D721Med (cell line): Measurements from ENCODE around the gene HECW1.
"Not testable (repeated sequence)": the region's sequence is repeated elsewhere in the genome, so short reads cannot be mapped to it uniquely, and the experiment has no call there.

Experiments
- DNase-seq: peaks from one replicate; pipeline ENCODE4 v3.0.0; 2011; ENCODE audit warnings: low spot score; ENCODE audit not compliant: insufficient read length
- FAIRE-seq: peaks from 2 replicates; lab custom pipeline; 2011; peaks lifted over from hg19 to GRCh38; lab: Jason Lieb, UNC
- CTCF ChIP-seq: IDR thresholded peaks from 2 replicates; pipeline ENCODE4 v1.5.1; 2012; ENCODE audit warnings: mild to moderate bottlenecking, control low read depth; ENCODE audit not compliant: insufficient read depth; ENCODE audit errors: missing control alignments

The HECW1 gene

GRCh38 chr7:43119371-43120075, 7.1 kb downstream of the HECW1 start:
- TF ChIP-seq CTCF: no peak
- DNase-seq (no peak), FAIRE-seq (no peak)

DNA sequence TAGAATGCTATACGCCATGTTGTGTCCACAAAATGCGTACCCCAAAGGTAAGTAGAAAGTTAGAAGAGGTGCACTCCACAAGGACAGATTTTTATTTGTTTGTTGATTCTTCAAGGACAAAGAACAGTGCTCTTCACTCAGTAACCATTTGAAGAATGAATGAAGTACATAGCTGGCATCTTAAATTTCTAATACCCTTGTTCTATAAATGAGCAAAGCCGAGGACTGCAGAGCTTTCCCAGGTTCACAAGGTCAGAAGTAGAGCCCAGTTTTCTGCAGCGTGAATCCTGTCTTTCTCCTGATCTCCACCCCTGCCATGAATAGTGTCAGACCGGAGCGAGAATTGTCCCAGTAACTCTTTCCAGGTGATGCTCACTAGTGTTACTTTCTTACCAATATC, 9.5 kb downstream of the HECW1 start:
- TF ChIP-seq CTCF: no peak
- FAIRE-seq (no peak), DNase-seq (no peak)

DNA sequence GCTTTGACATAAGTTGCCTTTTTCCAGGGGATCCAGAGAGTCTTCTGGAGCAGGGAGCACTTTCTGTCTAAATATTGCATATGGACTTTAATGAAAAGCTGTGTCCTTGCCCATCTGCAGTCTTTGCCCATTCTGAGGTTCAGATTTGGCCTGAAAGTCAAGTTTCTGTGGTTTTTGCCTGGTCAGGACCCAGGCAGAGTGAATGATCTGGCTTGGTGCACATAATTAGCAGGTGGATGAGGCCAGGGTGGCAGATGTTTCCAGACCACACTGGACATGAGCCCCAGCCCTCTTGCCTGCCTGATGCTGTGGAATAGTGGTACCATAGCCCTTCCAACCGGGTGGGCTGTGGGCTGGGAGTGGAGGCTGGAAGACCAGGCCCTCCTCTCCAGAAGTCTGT, 11.0 kb downstream of the HECW1 start:
- FAIRE-seq (no peak), DNase-seq (no peak)
- no peak for TF ChIP-seq CTCF

DNA sequence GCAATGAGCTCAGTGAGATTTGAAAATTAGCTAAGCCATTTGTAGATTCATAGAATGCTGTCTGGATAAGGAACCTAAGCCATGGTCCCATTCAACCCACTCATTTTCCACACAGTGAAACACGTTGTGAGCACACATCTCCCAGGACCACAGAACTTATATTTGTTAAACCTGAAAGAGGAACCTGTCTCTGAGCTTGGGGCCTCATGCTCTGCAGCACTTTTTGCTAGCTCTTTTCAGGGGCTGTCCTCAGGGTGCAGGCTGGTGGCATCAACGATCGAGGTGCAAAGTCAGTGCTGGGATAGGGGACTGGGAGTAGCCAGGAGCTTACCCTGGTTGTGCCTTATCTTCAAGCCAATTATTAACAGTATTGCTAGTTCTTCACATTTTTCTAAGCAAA, 11.9 kb downstream of the HECW1 start:
- FAIRE-seq (no peak), DNase-seq (no peak)
- TF ChIP-seq CTCF: no peak

GRCh38 chr7:43130347-43130746, 17.9 kb downstream of the HECW1 start:
- DNase-seq (no peak), FAIRE-seq (no peak)
- TF ChIP-seq CTCF: no peak

GRCh38 chr7:43135129-43135528, 22.7 kb downstream of the HECW1 start:
- no peak for TF ChIP-seq CTCF
- no peak for FAIRE-seq
- DNase-seq: no peak

DNA sequence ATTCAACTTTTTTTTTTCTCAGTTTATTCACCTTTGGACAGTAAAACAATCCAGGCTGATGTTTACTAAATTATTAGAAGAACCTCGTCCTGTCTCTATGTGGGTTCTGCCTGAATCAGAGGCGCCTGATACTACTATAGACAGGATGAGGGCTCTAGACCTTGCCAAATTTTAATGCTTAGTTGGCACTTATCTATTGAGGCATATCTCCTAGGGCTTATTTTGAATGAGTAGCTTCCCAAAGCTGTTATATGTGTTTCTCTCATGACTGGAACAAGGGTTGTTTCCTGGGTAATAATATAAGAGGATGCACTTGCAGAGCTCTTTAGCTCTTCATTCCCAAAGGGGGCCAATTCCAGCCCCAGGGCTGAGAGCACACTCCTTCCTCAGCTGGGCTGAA, 23.6 kb downstream of the HECW1 start:
- DNase-seq (no peak), FAIRE-seq (no peak)

DNA sequence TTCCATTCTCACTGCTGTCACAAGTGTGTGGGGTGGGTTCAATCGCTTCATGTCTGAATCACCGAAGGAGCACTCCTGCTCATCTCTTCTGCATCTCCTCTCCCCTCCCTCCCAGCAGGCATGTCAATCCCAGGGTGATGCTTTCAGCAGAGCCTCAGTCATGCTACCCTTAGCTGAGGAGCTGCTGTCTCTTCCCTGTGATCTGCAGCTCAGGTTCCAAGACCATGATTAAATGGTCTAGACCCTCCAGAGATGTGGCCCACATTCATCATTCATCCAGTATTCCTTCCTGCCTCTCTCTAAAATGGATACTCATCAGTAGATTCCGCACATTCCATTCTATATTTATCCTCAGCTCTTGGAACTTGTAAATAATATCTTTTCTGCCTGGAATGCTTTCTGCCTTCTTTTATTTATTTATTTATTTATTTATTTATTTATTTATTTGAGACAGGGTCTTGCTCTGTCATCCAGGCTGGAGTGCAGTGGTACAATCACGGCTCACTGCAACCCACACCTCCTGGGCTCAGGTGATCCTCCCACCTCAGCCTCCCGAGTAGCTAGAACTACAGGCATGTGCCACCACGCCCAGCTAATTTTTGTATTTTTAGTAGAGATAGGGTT, 24.8 kb downstream of the HECW1 start:
- not testable (repeated sequence) for FAIRE-seq, DNase-seq

More for the DNA sequence above, 23.6 kb downstream of the HECW1 start:
- no peak for TF ChIP-seq CTCF
